Measurements from ENCODE around the gene PNKD. TPM values are rescaled to one million over a fixed set of nuclear protein-coding genes. Genes with fewer than 3 reads are reported as not detected.
A peak's percentile ranks its signal among the peaks of the same experiment; 100 is the strongest.

Gene PNKD
- total RNA-seq, 1 experiment from 2014 or later, result 58.1 TPM

DNA sequence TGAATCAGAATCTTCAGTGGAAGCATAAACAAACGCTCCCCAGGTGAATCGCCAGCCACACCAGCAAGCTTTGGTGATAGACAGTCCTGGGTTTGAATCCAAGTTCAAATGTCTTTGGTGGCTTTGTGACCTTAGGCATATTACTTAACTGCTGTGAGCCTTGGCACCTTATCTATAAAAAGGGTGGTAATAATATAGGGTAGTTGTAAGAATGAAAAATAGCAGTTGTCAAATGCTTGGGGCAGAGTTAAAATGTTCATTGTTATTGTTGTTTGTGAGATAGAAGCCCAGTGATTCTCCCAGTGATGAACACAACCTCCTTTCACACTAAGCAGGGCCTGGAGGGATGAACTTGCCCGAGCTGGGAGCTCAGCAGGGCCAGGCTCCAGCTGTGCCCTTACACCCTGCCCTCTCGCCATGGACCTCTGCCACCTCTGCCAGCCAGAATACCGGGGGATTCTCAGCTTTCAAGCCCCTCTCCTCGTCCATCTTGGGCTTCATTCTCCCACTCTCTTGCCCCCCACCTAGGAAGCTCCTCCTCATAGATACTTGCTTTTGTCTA, 28.1 kb downstream of the PNKD start:
- Histone ChIP-seq H3K9ac (ENCODE audit: low read length) (peak overlapping the region; percentile 12; the same call in 1 of the 2 replicates), H3K4me1 (ENCODE audit: control insufficient read depth in 1 of 2, insufficient read depth in 2 of 2, low read length in 2 of 2) (peaks cover 30 to 58% of the 10 kb centered on the region in 2 experiments), H3K27me3 (ENCODE audit: insufficient read depth, low read length) (no peaks in the 10 kb centered on the region), H3K4me3 (replicated peaks in 1 of 2; ENCODE audit: low read depth in 1 of 2, low read length in 2 of 2) (no peak overlapping the region), H4K20me1 (ENCODE audit: insufficient read depth) (no peaks in the 10 kb centered on the region), H3K9me2 (ENCODE audit: insufficient read depth) (no peaks in the 10 kb centered on the region), H3K36me3 (ENCODE audit: control insufficient read depth in 1 of 2, insufficient read depth in 2 of 2, low read length in 2 of 2) (no peaks in the 10 kb centered on the region), H3K79me2 (ENCODE audit: insufficient read depth, low read length) (no peaks in the 10 kb centered on the region), H3K27ac (ENCODE audit: low read depth, low read length) (peak overlapping the region; percentile 59), H2AFZ (ENCODE audit: low read depth, low read length, poor library complexity, severe bottlenecking) (peak overlapping the region; percentile 34), H3K4me2 (ENCODE audit: low read length) (peak overlapping the region; percentile 51), H3K9me3 (ENCODE audit: control insufficient read depth in 1 of 2, insufficient read depth in 1 of 2, low read depth in 1 of 2, low read length in 2 of 2) (no peaks in the 10 kb centered on the region)
- ChIA-PET CTCF (interaction anchor here (1.5 to 2.1 kb wide), 3 partner anchors 11 to 96 kb away, joined by 4 to 6 read pairs (median 6); partner anchors contain the start of gene CATIP), RAD21 (ENCODE audit: low non-redundant PET in 1 of 2, low total read pairs in 2 of 2, uncharacterized antibody in 2 of 2, unreplicated experiment in 2 of 2) (no interaction called here), POLR2A (interaction anchor here (1.1 to 2.4 kb wide), 2 partner anchors 11 to 58 kb away, joined by 3 to 7 read pairs; partner anchors contain the start of gene CATIP)
- intact Hi-C loops (cut with micrococcal nuclease), result no loop called here
- no TSS peak for BruUV-seq (replicated peaks)
- DNase-seq (ENCODE audit: low read depth, low spot score), result no peak
- ATAC-seq, result no peak
- TF ChIP-seq JUND (IDR thresholded peaks at IDR 0.05), result no peak
- TF ChIP-seq, protein P1, sequence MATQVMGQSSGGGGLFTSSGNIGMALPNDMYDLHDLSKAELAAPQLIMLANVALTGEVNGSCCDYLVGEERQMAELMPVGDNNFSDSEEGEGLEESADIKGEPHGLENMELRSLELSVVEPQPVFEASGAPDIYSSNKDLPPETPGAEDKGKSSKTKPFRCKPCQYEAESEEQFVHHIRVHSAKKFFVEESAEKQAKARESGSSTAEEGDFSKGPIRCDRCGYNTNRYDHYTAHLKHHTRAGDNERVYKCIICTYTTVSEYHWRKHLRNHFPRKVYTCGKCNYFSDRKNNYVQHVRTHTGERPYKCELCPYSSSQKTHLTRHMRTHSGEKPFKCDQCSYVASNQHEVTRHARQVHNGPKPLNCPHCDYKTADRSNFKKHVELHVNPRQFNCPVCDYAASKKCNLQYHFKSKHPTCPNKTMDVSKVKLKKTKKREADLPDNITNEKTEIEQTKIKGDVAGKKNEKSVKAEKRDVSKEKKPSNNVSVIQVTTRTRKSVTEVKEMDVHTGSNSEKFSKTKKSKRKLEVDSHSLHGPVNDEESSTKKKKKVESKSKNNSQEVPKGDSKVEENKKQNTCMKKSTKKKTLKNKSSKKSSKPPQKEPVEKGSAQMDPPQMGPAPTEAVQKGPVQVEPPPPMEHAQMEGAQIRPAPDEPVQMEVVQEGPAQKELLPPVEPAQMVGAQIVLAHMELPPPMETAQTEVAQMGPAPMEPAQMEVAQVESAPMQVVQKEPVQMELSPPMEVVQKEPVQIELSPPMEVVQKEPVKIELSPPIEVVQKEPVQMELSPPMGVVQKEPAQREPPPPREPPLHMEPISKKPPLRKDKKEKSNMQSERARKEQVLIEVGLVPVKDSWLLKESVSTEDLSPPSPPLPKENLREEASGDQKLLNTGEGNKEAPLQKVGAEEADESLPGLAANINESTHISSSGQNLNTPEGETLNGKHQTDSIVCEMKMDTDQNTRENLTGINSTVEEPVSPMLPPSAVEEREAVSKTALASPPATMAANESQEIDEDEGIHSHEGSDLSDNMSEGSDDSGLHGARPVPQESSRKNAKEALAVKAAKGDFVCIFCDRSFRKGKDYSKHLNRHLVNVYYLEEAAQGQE (IDR thresholded peaks at IDR 0.05; ENCODE audit: low read depth), result no peak
- TF ChIP-seq SP1 (IDR thresholded peaks at IDR 0.05; ENCODE audit: low read depth), result no peak
- no peak for TF ChIP-seq CEBPB (IDR thresholded peaks at IDR 0.05; ENCODE audit: low read depth)
- TF ChIP-seq, protein P2, sequence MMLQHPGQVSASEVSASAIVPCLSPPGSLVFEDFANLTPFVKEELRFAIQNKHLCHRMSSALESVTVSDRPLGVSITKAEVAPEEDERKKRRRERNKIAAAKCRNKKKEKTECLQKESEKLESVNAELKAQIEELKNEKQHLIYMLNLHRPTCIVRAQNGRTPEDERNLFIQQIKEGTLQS (IDR thresholded peaks at IDR 0.05), result no peak
- no peak for TF ChIP-seq SRF (IDR thresholded peaks at IDR 0.05; ENCODE audit: low read depth)
